Nephron progenitor cell (in vitro differentiated cells): Measurements from ENCODE around the gene ZNF267.
"Not testable (repeated sequence)": the region's sequence is repeated elsewhere in the genome, so short reads cannot be mapped to it uniquely, and the experiment has no call there.

Experiments
- DNase-seq: peaks from one replicate; pipeline ENCODE4 v3.0.0; 2021
- H3K27ac Mint-ChIP-seq: 2 replicates; pipeline ENCODE4 v1.8.0; 2021; ENCODE audit warnings: mild to moderate bottlenecking, moderate library complexity, mixed read lengths
- H3K27me3 Mint-ChIP-seq: 2 replicates; pipeline ENCODE4 v1.8.0; 2021; ENCODE audit warnings: mild to moderate bottlenecking, low read depth, mixed read lengths; ENCODE audit not compliant: poor library complexity
- H3K36me3 Mint-ChIP-seq: 2 replicates; pipeline ENCODE4 v1.8.0; 2021; ENCODE audit warnings: low read depth, mixed read lengths
- H3K4me1 Mint-ChIP-seq: 2 replicates; pipeline ENCODE4 v1.8.0; 2021; ENCODE audit warnings: mixed read lengths
- H3K4me3 Mint-ChIP-seq: 2 replicates; pipeline ENCODE4 v1.8.0; 2021; ENCODE audit warnings: mild to moderate bottlenecking, moderate library complexity, mixed read lengths
- H3K9me3 Mint-ChIP-seq: 2 replicates; pipeline ENCODE4 v1.8.0; 2021; ENCODE audit warnings: mild to moderate bottlenecking, moderate library complexity, mixed read lengths
- CTCF ChIP-seq: fragments of 200-600 bp; sonication (generic); IDR thresholded peaks from 2 replicates; pipeline ENCODE4 v1.5.0; 2021; ENCODE audit warnings: antibody characterized with exemption

The ZNF267 gene

GRCh38 chr16:31916056-31916488, 42.5 kb downstream of the ZNF267 start:
- Mint-ChIP-seq H3K27ac (no peak overlapping the region), H3K27me3 (no peaks in the 10 kb centered on the region), H3K36me3 (peaks cover 93% of the 10 kb centered on the region), H3K9me3 (peaks cover 99% of the 10 kb centered on the region), H3K4me3 (no peak overlapping the region), H3K4me1 (no peaks in the 10 kb centered on the region)
- no peak for DNase-seq
- no peak for TF ChIP-seq CTCF

- H3K4me1 Mint-ChIP-seq = no peaks in the 10 kb centered on the region
- DNase-seq = no peak
- peaks cover 50% of the 10 kb centered on the region for H3K36me3 Mint-ChIP-seq
- peaks cover 87% of the 10 kb centered on the region for H3K9me3 Mint-ChIP-seq
- no peak overlapping the region for H3K4me3 Mint-ChIP-seq
- no peak overlapping the region for H3K27ac Mint-ChIP-seq
- no peak for TF ChIP-seq CTCF
- no peaks in the 10 kb centered on the region for H3K27me3 Mint-ChIP-seq
Measured at GRCh38 chr16:31920373-31920772, 46.8 kb downstream of the ZNF267 start.

- not testable (repeated sequence) for H3K36me3 Mint-ChIP-seq, H3K4me3 Mint-ChIP-seq, DNase-seq, H3K27me3 Mint-ChIP-seq, H3K4me1 Mint-ChIP-seq, H3K27ac Mint-ChIP-seq
- H3K9me3 Mint-ChIP-seq = peaks cover 17% of the 10 kb centered on the region
Measured at GRCh38 chr16:31951806-31952205, 78.2 kb downstream of the ZNF267 start.

- not testable (repeated sequence) for H3K4me1 Mint-ChIP-seq, DNase-seq, H3K4me3 Mint-ChIP-seq, H3K36me3 Mint-ChIP-seq, H3K27me3 Mint-ChIP-seq, H3K27ac Mint-ChIP-seq
- peaks cover 14% of the 10 kb centered on the region for H3K9me3 Mint-ChIP-seq
Measured at GRCh38 chr16:31952206-31952605, 78.6 kb downstream of the ZNF267 start.

- H3K4me1 Mint-ChIP-seq, H3K27ac Mint-ChIP-seq, H3K4me3 Mint-ChIP-seq, H3K27me3 Mint-ChIP-seq, H3K36me3 Mint-ChIP-seq, DNase-seq: not testable (repeated sequence)
- peaks cover 23% of the 10 kb centered on the region for H3K9me3 Mint-ChIP-seq
Measured at GRCh38 chr16:31956221-31956620, 82.6 kb downstream of the ZNF267 start.

- H3K4me1 Mint-ChIP-seq, H3K4me3 Mint-ChIP-seq, H3K27me3 Mint-ChIP-seq, H3K27ac Mint-ChIP-seq, H3K36me3 Mint-ChIP-seq, DNase-seq: not testable (repeated sequence)
- H3K9me3 Mint-ChIP-seq = peaks cover 27% of the 10 kb centered on the region
Measured at GRCh38 chr16:31960186-31960910, 86.7 kb downstream of the ZNF267 start.
